IPS DF 4.7 (cell line): ENCODE data around the gene SRRM2.

Source experiments
- DNase-seq: peaks from one replicate; pipeline ENCODE4 v3.0.0-alpha.2; 2013; ENCODE audit warnings: low spot score; ENCODE audit errors: extremely low read depth

Gene SRRM2

DNA sequence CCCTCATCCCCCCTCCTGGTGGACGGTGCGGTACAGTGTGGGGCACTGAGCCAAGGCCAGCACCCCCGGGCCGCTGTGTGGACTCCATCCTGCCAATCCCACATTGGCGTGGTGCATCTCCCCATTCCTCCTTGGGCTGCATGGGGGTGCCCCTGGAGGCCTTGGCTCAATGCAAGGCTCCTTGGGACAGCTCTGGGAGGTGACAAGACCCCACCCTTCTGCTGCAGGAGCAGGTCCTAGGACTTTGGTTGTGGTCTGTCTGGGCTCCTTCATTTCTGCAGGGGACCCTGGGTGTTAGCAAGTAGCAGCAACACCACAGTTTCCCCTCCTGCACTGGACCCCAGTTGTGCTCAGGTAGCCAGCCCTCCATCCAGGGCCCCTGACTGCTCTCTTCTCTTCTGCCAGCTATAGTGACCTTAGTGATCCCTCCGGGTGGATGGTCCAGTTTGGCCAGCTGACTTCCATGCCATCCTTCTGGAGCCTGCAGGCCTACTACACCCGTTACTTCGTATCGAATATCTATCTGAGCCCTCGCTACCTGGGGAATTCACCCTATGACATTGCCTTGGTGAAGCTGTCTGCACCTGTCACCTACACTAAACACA is 65.9 kb downstream of the SRRM2 start:
- DNase-seq, result no peak

DNA sequence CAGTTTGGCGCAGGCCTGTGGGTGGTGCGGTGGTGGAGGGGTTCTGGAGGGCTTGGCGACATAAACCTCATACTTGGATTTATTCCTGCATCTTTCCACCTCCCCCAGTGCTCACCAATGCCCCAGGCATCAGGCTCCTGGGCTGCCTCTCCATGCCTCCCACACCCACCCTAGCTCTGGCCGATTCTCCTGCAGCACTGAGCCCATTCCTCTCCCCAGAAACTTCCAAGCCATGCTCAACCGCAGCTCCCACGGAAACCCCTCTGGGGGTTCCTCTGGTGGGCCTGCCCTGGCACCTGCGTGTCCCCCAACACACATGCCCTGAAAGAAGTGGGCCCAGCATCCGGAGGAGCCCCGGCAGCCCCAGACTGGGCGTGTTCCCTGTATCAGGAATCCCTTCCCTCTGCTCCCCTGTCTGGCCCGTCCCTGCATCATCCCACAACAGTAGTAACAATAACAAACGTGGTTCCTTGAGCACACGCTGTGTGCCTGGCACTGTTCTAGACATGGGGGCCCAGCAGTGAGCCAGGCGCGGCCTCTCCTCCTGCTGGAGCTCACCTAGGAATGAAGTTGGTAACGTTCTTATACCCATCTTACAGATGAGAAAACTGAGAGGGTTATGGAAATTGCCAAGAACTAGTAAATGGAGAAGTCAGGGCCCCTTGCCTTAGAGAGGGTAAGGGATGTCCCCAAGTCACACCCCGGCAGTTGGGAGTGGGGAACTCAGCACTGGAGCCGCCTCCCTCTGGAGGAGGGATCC is 66.9 kb downstream of the SRRM2 start:
- DNase-seq, result no peak

GRCh38 chr16:2819939-2820835 is 67.7 kb downstream of the SRRM2 start:
- DNase-seq, result no peak
